DND-41 (cell line): ENCODE measurements around the gene UQCC2.

Experiments
- ATAC-seq: fragments of 200-7000 bp; cut with Tn5 transposase; 3 replicates; pipeline ENCODE4 v1.9.1; 2021; ENCODE audit warnings: low read depth; ENCODE audit not compliant: insufficient read depth
- DNase-seq: peaks from one replicate; pipeline ENCODE4 v3.0.0-alpha.2; 2020
- H2AFZ ChIP-seq: 2 replicates; pipeline ENCODE4 v1.6.0; 2012; ENCODE audit warnings: low read depth, low read length
- H3K27ac ChIP-seq: 2 replicates; pipeline ENCODE4 v1.5.1; 2012; ENCODE audit warnings: low read length, inconsistent platforms
- H3K27me3 ChIP-seq: fragments of 200-600 bp; sonication (generic); 2 replicates; pipeline ENCODE4 v1.6.0; 2012; ENCODE audit warnings: low read length, mild to moderate bottlenecking, inconsistent platforms; ENCODE audit not compliant: insufficient read depth, poor library complexity
- H3K36me3 ChIP-seq: 2 replicates; pipeline ENCODE4 v1.5.1; 2012; ENCODE audit warnings: low read length, inconsistent platforms; ENCODE audit not compliant: insufficient read depth
- H3K4me1 ChIP-seq: 2 replicates; pipeline ENCODE4 v1.5.1; 2012; ENCODE audit warnings: mild to moderate bottlenecking, low read length; ENCODE audit not compliant: insufficient read depth
- H3K4me2 ChIP-seq: 2 replicates; pipeline ENCODE4 v1.6.0; 2012; ENCODE audit warnings: mild to moderate bottlenecking, moderate library complexity, low read length, inconsistent platforms; ENCODE audit not compliant: insufficient read depth
- H3K4me3 ChIP-seq, 2 experiments: fragments of 200-600 bp in 1 of 2; shearing (Covaris generic) in 1 of 2; 2 replicates each; pipeline ENCODE4 v1.5.1; 2012 to 2016; ENCODE audit warnings: inconsistent platforms in 2 of 2, low read length in 2 of 2, mild to moderate bottlenecking in 2 of 2, low read depth in 1 of 2, moderate library complexity in 1 of 2
- H3K79me2 ChIP-seq: 2 replicates; pipeline ENCODE4 v1.6.0; 2012; ENCODE audit warnings: low read length, inconsistent platforms; ENCODE audit not compliant: insufficient read depth
- H3K9ac ChIP-seq: 2 replicates; pipeline ENCODE4 v1.6.0; 2012; ENCODE audit warnings: low read depth, mild to moderate bottlenecking, inconsistent platforms, low read length, moderate library complexity
- H3K9me3 ChIP-seq: 2 replicates; pipeline ENCODE4 v1.5.1; 2012; ENCODE audit warnings: low read length, moderate library complexity, mild to moderate bottlenecking, inconsistent platforms; ENCODE audit not compliant: insufficient read depth, severe bottlenecking
- H4K20me1 ChIP-seq: 2 replicates; pipeline ENCODE4 v1.6.0; 2012; ENCODE audit warnings: low read length; ENCODE audit not compliant: insufficient read depth
- CTCF ChIP-seq: IDR thresholded peaks from 2 replicates; pipeline ENCODE4 v1.5.1; 2012; ENCODE audit warnings: borderline replicate concordance, low read length, moderate library complexity, mild to moderate bottlenecking; ENCODE audit not compliant: poor library complexity, severe bottlenecking; ENCODE audit errors: extremely low read depth
- EZH2 ChIP-seq: IDR thresholded peaks from 3 replicates; pipeline ENCODE4 v1.6.1; 2012; ENCODE audit warnings: borderline replicate concordance, low read depth, mild to moderate bottlenecking, moderate library complexity, low read length, inconsistent platforms; ENCODE audit not compliant: severe bottlenecking

Gene UQCC2

GRCh38 chr6:33658982-33659689 is 52.4 kb downstream of the UQCC2 start:
- Histone ChIP-seq H3K36me3 (peaks cover 73% of the 10 kb centered on the region), H3K27ac (no peak overlapping the region), H2AFZ (no peak overlapping the region), H3K4me2 (no peak overlapping the region), H3K9me3 (no peaks in the 10 kb centered on the region), H3K27me3 (no peaks in the 10 kb centered on the region), H3K9ac (no peak overlapping the region), H4K20me1 (peaks cover 31% of the 10 kb centered on the region), H3K4me3 (no peak overlapping the region), H3K4me1 (no peaks in the 10 kb centered on the region), H3K79me2 (no peaks in the 10 kb centered on the region)
- TF ChIP-seq CTCF (no peak), EZH2 (no peak)
- DNase-seq, result no peak
- no peak for ATAC-seq

GRCh38 chr6:33656844-33657243 is 54.7 kb downstream of the UQCC2 start:
- Histone ChIP-seq H3K27ac (no peak overlapping the region), H3K79me2 (no peaks in the 10 kb centered on the region), H3K9me3 (no peaks in the 10 kb centered on the region), H3K27me3 (no peaks in the 10 kb centered on the region), H3K36me3 (peaks cover 64% of the 10 kb centered on the region), H4K20me1 (peaks cover 34% of the 10 kb centered on the region), H3K4me1 (no peaks in the 10 kb centered on the region), H3K9ac (no peak overlapping the region), H3K4me3 (no peak overlapping the region), H2AFZ (no peak overlapping the region), H3K4me2 (no peak overlapping the region)
- DNase-seq (no peak), ATAC-seq (no peak)
- TF ChIP-seq EZH2, result no peak
- no peak for TF ChIP-seq CTCF

GRCh38 chr6:33654831-33655554 is 56.5 kb downstream of the UQCC2 start:
- Histone ChIP-seq H4K20me1 (peaks cover 32% of the 10 kb centered on the region), H3K4me3 (no peak overlapping the region), H3K27ac (no peak overlapping the region), H3K9me3 (no peaks in the 10 kb centered on the region), H3K27me3 (no peaks in the 10 kb centered on the region), H3K79me2 (no peaks in the 10 kb centered on the region), H3K4me2 (no peak overlapping the region), H3K4me1 (no peaks in the 10 kb centered on the region), H2AFZ (no peak overlapping the region), H3K9ac (no peak overlapping the region), H3K36me3 (peaks cover 55% of the 10 kb centered on the region)
- DNase-seq (no peak), ATAC-seq (no peak)
- TF ChIP-seq EZH2, result no peak

GRCh38 chr6:33652002-33652401 is 59.5 kb downstream of the UQCC2 start:
- peaks cover 18% of the 10 kb centered on the region for H4K20me1 ChIP-seq
- H3K4me2 ChIP-seq, result no peak overlapping the region
- TF ChIP-seq CTCF (no peak), EZH2 (no peak)
- no peak for DNase-seq
- H3K9ac ChIP-seq, result no peak overlapping the region
- H3K4me1 ChIP-seq, result no peaks in the 10 kb centered on the region
- H3K4me3 ChIP-seq, result no peak overlapping the region
- no peak overlapping the region for H2AFZ ChIP-seq
- no peaks in the 10 kb centered on the region for H3K9me3 ChIP-seq
- H3K36me3 ChIP-seq, result peaks cover 42% of the 10 kb centered on the region
- H3K27me3 ChIP-seq, result no peaks in the 10 kb centered on the region
- ATAC-seq, result no peak
- H3K27ac ChIP-seq, result no peak overlapping the region
- no peaks in the 10 kb centered on the region; the same call in 1 of the 2 replicates for H3K79me2 ChIP-seq
